GM12874 (cell line): Measurements from ENCODE around the gene GPR55.

Experiments used
- CTCF ChIP-seq: IDR thresholded peaks from 2 replicates; pipeline ENCODE4 v1.5.1; 2011; ENCODE audit warnings: low read depth, mild to moderate bottlenecking, control low read depth, low read length, moderate library complexity; ENCODE audit not compliant: insufficient read depth

Gene GPR55

GRCh38 chr2:230961091-230961491 is 36.0 kb upstream of the GPR55 start:
- no peak for TF ChIP-seq CTCF

- no peak for TF ChIP-seq CTCF
Observed at GRCh38 chr2:230960026-230960425, 35.0 kb upstream of the GPR55 start.

- TF ChIP-seq CTCF, result no peak
Observed at GRCh38 chr2:230958820-230959756, 34.0 kb upstream of the GPR55 start.

GRCh38 chr2:230957756-230958391 is 32.8 kb upstream of the GPR55 start:
- no peak for TF ChIP-seq CTCF

GRCh38 chr2:230956827-230957755 is 32.0 kb upstream of the GPR55 start:
- no peak for TF ChIP-seq CTCF

- TF ChIP-seq CTCF, result no peak
Observed at GRCh38 chr2:230955163-230955737, 30.2 kb upstream of the GPR55 start.
